NT2/D1 (cell line): ENCODE data around the gene CYP2W1.

Source experiments
- YY1 ChIP-seq: IDR thresholded peaks from 2 replicates; pipeline ENCODE4 v1.6.1; 2011; ENCODE audit not compliant: insufficient read length, insufficient read depth
- ZNF274 ChIP-seq: IDR thresholded peaks from 2 replicates; pipeline ENCODE4 v1.6.1; 2011; ENCODE audit warnings: mild to moderate bottlenecking, low read depth, low read length

- TF ChIP-seq ZNF274 (no peak), YY1 (no peak)
Measured at GRCh38 chr7:1021366-1021765, 38.4 kb downstream of the CYP2W1 start.
